ENCODE results near the gene TMEM63B.

- no peak for TF ChIP-seq CTCF (IDR thresholded peaks at IDR 0.05)
- no peak for TF ChIP-seq EZH2 (IDR thresholded peaks at IDR 0.05; ENCODE audit: borderline replicate concordance, insufficient read depth, low read depth, low read length, poor library complexity, severe bottlenecking)
Measured at GRCh38 chr6:44139351-44139743, 12.0 kb downstream of the TMEM63B start.
